Stimulated activated memory B cell treated with anti-CD40 and anti-IgM and Interleukin-4, amounts not matched to agents 10 μg/mL and 1 μg/mL and 100 μg/mL, for 72 hours (primary cell): Measurements from ENCODE around the gene GDF7.

Experiments
- ATAC-seq: fragments of 150-1000 bp; cut with Tn5 transposase; 2 replicates; pipeline ENCODE4 v1.10.0; 2021
- H3K27ac Mint-ChIP-seq: one replicate; pipeline ENCODE4 v1.8.0; 2022; ENCODE audit warnings: mild to moderate bottlenecking, mixed read lengths
- H3K27me3 Mint-ChIP-seq: one replicate; pipeline ENCODE4 v1.8.0; 2022; ENCODE audit warnings: mixed read lengths
- H3K36me3 Mint-ChIP-seq: one replicate; pipeline ENCODE4 v1.8.0; 2022; ENCODE audit warnings: mixed read lengths
- H3K4me1 Mint-ChIP-seq: one replicate; pipeline ENCODE4 v1.8.0; 2022; ENCODE audit warnings: mixed read lengths
- H3K4me3 Mint-ChIP-seq: one replicate; pipeline ENCODE4 v1.8.0; 2022; ENCODE audit warnings: mild to moderate bottlenecking, moderate library complexity, mixed read lengths
- H3K9me3 Mint-ChIP-seq: one replicate; pipeline ENCODE4 v1.8.0; 2022; ENCODE audit warnings: mixed read lengths

GDF7 gene

DNA sequence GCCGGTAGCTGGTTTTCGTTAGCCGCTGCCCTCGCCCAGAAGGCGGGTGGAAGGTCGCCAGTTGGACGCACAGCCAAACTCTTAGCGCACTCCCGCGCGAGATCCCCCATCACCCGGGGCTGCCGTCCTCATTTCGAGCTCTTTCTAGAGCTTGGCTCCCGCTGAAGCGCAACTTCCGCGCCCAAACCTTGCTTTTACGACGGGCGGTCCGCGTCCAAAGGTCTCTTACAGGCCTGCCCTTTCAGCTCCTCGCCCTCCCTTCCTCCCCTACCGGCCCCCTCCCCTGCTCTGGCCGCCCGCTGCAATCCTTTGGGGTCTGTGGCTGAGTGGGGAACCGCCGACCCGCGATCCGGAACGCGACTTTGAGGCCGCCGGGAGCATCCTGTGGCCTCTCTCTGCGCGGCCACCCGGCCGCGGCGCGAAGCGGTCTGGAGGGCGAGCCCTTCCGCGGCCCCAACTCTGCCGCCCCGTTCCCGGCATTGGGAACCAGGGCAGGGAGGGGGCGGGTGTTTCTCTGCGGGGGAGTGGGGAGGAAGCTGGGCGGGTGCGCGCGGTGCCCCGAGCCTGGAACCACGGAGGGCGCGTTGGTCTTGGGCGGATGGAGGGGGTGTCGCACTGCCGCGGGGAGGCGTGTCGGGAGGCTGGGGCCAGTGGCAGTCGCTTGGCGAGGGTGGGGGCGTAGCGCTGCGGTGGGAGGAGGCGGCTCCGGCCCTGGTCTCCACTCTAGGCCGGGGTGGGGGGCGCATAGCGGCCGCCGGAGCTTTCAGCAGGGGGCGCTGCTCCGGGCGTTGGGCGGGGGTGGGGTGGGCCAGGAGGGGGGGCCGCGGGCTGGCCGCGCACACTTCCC is at the start of gene GDF7:
TSS of gene GDF7 (plus strand) at position 841 of the 847 bp plus-strand sequence. CDS start 96 bp downstream, outside the sequence.
- Mint-ChIP-seq H3K27ac (peak within 1 kb of the TSS; percentile 89), H3K4me3 (peak within 1 kb of the TSS; percentile 90), H3K27me3 (no peaks in the 10 kb centered on the region), H3K9me3 (no peaks in the 10 kb centered on the region), H3K4me1 (peaks cover 72% of the 10 kb centered on the region), H3K36me3 (no peaks in the 10 kb centered on the region)
- ATAC-seq = peak; percentile 89

GRCh38 chr2:20617892-20618467 is 49.0 kb upstream of the GDF7 start:
- Mint-ChIP-seq H3K4me1 (no peaks in the 10 kb centered on the region), H3K27me3 (no peaks in the 10 kb centered on the region), H3K4me3 (no peak overlapping the region), H3K27ac (no peak overlapping the region), H3K36me3 (peaks cover 48% of the 10 kb centered on the region), H3K9me3 (no peaks in the 10 kb centered on the region)
- no peak for ATAC-seq

- Mint-ChIP-seq H3K4me1 (no peaks in the 10 kb centered on the region), H3K27ac (no peak overlapping the region), H3K9me3 (no peaks in the 10 kb centered on the region), H3K4me3 (no peak overlapping the region), H3K27me3 (no peaks in the 10 kb centered on the region), H3K36me3 (peaks cover 52% of the 10 kb centered on the region)
- no peak for ATAC-seq
Observed at GRCh38 chr2:20618468-20618885, 48.5 kb upstream of the GDF7 start.

- H3K27ac Mint-ChIP-seq = no peak overlapping the region
- H3K27me3 Mint-ChIP-seq = no peaks in the 10 kb centered on the region
- no peaks in the 10 kb centered on the region for H3K9me3 Mint-ChIP-seq
- H3K4me1 Mint-ChIP-seq = no peaks in the 10 kb centered on the region
- ATAC-seq = no peak
- no peak overlapping the region for H3K4me3 Mint-ChIP-seq
- H3K36me3 Mint-ChIP-seq = peaks cover 58% of the 10 kb centered on the region
Observed at GRCh38 chr2:20618886-20619521, 47.9 kb upstream of the GDF7 start.

- Mint-ChIP-seq H3K9me3 (no peaks in the 10 kb centered on the region), H3K4me3 (no peak overlapping the region), H3K27ac (no peak overlapping the region), H3K4me1 (no peaks in the 10 kb centered on the region), H3K27me3 (no peaks in the 10 kb centered on the region), H3K36me3 (peaks cover 64% of the 10 kb centered on the region)
- no peak for ATAC-seq
Observed at GRCh38 chr2:20619624-20620024, 47.3 kb upstream of the GDF7 start.

GRCh38 chr2:20620271-20620681 is 46.7 kb upstream of the GDF7 start:
- H3K4me1 Mint-ChIP-seq = no peaks in the 10 kb centered on the region
- H3K27ac Mint-ChIP-seq = no peak overlapping the region
- peaks cover 64% of the 10 kb centered on the region for H3K36me3 Mint-ChIP-seq
- no peaks in the 10 kb centered on the region for H3K9me3 Mint-ChIP-seq
- H3K27me3 Mint-ChIP-seq = no peaks in the 10 kb centered on the region
- ATAC-seq = no peak
- H3K4me3 Mint-ChIP-seq = no peak overlapping the region

DNA sequence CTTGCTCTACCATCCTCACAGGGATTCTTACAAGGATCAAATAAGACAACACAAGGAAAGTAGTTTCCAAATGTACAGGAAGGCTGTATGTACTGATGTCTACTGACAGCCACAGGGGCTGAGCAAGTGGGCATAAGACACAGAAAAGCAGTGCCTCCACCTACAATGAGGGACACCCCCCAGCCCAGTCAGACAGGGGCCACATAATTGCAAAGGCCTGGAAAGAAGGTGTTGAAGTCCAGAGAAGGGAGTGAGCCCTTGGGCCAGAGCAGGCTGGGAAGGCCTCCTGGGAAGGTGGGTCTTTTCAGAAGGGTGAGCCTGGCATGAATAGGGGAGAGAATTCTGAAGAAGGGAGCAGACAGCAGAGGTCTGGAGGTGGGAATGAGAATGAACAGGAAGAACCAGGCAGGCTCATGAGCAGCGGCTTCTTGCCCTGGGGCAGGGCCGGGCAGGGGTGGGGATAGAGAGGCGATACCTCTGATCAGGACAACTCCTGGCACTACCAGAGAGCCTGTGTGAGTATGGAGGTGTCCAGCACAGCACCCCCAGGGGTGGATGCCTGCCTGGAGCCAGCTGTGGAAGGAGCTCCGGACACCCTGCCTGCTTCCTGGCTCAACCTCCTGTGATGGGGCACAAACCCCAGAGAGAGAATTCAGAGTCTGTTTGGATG is 46.1 kb upstream of the GDF7 start:
- H3K4me1 Mint-ChIP-seq = no peaks in the 10 kb centered on the region
- H3K27ac Mint-ChIP-seq = no peak overlapping the region
- no peaks in the 10 kb centered on the region for H3K9me3 Mint-ChIP-seq
- peaks cover 66% of the 10 kb centered on the region for H3K36me3 Mint-ChIP-seq
- no peak overlapping the region for H3K4me3 Mint-ChIP-seq
- H3K27me3 Mint-ChIP-seq = no peaks in the 10 kb centered on the region
- ATAC-seq = no peak

DNA sequence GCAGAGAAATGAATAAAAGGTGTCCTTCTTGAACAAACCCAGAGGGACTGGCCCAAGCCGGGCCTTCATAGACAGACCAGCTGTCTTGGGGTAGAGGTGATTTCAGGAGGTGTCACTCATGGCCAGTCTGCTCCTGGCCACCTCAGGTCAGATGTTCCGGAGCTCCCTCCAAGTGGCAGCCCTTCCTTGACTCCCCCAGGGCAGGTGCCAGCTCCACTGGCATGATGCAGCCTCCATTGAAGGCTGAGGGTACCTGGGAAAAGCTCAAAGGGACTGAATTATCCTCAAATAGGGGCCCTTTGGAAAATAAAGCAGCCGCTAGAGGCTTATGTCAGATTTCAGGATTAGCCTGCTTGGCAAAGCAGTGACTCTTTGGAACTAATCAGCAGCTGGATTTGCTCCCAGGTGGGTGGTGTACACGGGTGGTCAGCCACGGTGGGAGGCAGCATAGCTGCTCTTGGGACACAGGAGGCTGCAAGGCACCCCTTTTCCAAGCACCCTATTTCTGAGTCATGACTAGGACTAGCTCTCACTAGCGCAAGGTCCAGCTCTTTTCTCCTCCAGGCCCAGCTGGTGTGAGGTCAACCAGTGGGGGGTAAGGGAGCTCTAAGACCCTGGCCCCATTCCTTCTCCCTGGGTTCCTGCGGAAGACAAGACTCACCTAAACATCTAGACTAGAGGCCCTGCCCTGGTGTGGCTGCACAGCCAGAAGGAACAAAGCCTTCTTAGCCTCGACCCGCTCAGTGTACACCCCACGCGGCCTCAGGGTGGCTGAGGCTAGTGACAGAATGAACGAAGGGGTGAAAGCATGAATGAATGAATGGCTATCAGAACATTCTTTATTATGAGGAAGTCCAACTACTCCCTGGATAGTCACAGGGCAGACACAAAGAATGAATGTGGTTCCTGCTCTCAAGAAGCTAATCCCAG is 45.3 kb upstream of the GDF7 start:
- Mint-ChIP-seq H3K4me1 (no peaks in the 10 kb centered on the region), H3K27ac (no peak overlapping the region), H3K4me3 (no peak overlapping the region), H3K36me3 (peaks cover 73% of the 10 kb centered on the region), H3K27me3 (no peaks in the 10 kb centered on the region), H3K9me3 (no peaks in the 10 kb centered on the region)
- no peak for ATAC-seq

- H3K4me1 Mint-ChIP-seq = no peaks in the 10 kb centered on the region
- H3K27me3 Mint-ChIP-seq = no peaks in the 10 kb centered on the region
- H3K9me3 Mint-ChIP-seq = no peaks in the 10 kb centered on the region
- peaks cover 73% of the 10 kb centered on the region for H3K36me3 Mint-ChIP-seq
- ATAC-seq = no peak
- H3K4me3 Mint-ChIP-seq = no peak overlapping the region
- no peak overlapping the region for H3K27ac Mint-ChIP-seq
Observed at GRCh38 chr2:20622296-20622686, 44.7 kb upstream of the GDF7 start.

- H3K27me3 Mint-ChIP-seq = no peaks in the 10 kb centered on the region
- no peak for ATAC-seq
- H3K4me1 Mint-ChIP-seq = no peaks in the 10 kb centered on the region
- no peaks in the 10 kb centered on the region for H3K9me3 Mint-ChIP-seq
- H3K27ac Mint-ChIP-seq = no peak overlapping the region
- peaks cover 69% of the 10 kb centered on the region for H3K36me3 Mint-ChIP-seq
- no peak overlapping the region for H3K4me3 Mint-ChIP-seq
Observed at GRCh38 chr2:20622731-20623130, 44.2 kb upstream of the GDF7 start.

- Mint-ChIP-seq H3K4me3 (no peak overlapping the region), H3K27ac (no peak overlapping the region), H3K27me3 (no peaks in the 10 kb centered on the region), H3K9me3 (no peaks in the 10 kb centered on the region), H3K36me3 (peaks cover 65% of the 10 kb centered on the region), H3K4me1 (no peaks in the 10 kb centered on the region)
- ATAC-seq = no peak
Observed at GRCh38 chr2:20623241-20623640, 43.7 kb upstream of the GDF7 start.

DNA sequence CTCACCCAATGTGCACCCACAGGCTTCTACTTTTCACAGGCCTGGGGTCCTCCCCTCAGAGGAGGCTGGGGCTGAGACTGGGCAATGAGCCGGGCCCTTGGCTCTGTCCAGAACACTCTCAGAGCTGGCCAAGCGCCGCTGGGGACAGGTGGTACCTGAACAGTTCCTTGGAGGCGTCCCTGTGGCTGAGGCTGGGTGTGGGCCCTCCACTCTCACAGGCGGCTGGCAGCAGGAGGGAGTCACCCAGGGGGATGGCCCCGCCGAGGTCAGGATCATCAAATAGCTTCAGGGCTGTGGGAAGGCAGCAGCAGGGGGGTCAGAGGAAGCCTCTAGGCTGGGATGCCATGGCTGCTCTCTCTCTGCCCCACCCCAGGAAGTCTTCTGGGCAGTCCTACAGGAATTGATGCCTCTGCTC is 43.2 kb upstream of the GDF7 start:
- no peak for ATAC-seq

GRCh38 chr2:20624156-20624883 is 42.6 kb upstream of the GDF7 start:
- Mint-ChIP-seq H3K27ac (no peak overlapping the region), H3K27me3 (no peaks in the 10 kb centered on the region), H3K36me3 (peaks cover 73% of the 10 kb centered on the region), H3K4me1 (no peaks in the 10 kb centered on the region), H3K9me3 (no peaks in the 10 kb centered on the region), H3K4me3 (no peak overlapping the region)
- no peak for ATAC-seq

More for the DNA sequence above, 43.2 kb upstream of the GDF7 start:
- H3K4me1 Mint-ChIP-seq = no peaks in the 10 kb centered on the region
- H3K9me3 Mint-ChIP-seq = no peaks in the 10 kb centered on the region
- H3K27ac Mint-ChIP-seq = no peak overlapping the region
- no peak overlapping the region for H3K4me3 Mint-ChIP-seq
- peaks cover 70% of the 10 kb centered on the region for H3K36me3 Mint-ChIP-seq
- H3K27me3 Mint-ChIP-seq = no peaks in the 10 kb centered on the region

GRCh38 chr2:20624884-20625485 is 42.0 kb upstream of the GDF7 start:
- no peak for ATAC-seq
- Mint-ChIP-seq H3K27me3 (no peaks in the 10 kb centered on the region), H3K4me1 (no peaks in the 10 kb centered on the region), H3K4me3 (no peak overlapping the region), H3K27ac (no peak overlapping the region), H3K9me3 (no peaks in the 10 kb centered on the region), H3K36me3 (peaks cover 73% of the 10 kb centered on the region)
